HG03442 (cell line): ENCODE measurements around the gene TBX1.
"Not testable (repeated sequence)": the region's sequence is repeated elsewhere in the genome, so short reads cannot be mapped to it uniquely, and the experiment has no call there.

Experiments used
- ATAC-seq: cut with Tn5 transposase; IDR thresholded peaks from one replicate; pipeline ENCODE4 v1.9.1; 2021; ENCODE audit warnings: mild to moderate bottlenecking, moderate library complexity; ENCODE audit not compliant: unreplicated experiment

TBX1 gene

DNA sequence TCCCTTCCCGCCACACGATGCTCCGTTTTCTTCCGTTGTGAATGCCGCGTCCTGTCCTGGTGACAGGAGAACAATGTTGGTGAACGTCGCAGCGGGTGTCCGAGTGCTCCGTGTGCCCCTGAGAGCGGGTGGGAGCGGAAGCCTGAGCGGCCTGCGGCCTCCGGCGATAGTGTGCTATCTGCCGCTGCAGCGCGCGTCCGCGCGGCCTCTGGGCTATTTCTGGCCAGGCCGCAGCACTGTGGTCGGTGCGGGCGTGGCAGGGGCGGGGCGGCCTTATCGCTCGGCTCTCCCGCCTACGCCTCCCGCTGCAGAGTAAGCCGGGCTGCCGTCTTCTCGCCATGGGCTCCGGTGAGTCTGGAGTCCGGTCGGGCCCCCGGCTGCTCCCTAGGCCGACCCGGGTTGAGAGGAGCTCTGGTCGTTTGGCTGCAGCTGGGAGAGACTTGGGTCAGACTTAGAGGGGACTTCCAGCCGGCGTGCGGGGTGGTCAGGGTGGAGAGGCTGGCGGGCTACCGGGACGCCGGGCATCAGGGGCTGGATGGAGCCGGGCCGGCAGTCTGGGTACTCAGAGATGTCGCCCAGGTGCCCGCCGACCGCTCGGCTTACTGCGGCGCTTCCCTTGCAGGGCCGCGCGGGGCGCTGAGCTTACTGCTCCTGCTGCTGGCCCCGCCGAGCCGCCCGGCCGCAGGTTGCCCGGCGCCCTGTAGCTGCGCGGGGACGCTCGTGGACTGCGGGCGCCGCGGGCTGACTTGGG is 37.2 kb upstream of the TBX1 start, which contains the start of gene GP1BB:
GP1BB (plus strand) TSS at position 308 of the 751 bp plus-strand sequence; CDS start at position 339, 31 bp downstream.
- ATAC-seq: no peak

GRCh38 chr22:19723983-19724827 is 36.4 kb upstream of the TBX1 start:
- no peak for ATAC-seq

DNA sequence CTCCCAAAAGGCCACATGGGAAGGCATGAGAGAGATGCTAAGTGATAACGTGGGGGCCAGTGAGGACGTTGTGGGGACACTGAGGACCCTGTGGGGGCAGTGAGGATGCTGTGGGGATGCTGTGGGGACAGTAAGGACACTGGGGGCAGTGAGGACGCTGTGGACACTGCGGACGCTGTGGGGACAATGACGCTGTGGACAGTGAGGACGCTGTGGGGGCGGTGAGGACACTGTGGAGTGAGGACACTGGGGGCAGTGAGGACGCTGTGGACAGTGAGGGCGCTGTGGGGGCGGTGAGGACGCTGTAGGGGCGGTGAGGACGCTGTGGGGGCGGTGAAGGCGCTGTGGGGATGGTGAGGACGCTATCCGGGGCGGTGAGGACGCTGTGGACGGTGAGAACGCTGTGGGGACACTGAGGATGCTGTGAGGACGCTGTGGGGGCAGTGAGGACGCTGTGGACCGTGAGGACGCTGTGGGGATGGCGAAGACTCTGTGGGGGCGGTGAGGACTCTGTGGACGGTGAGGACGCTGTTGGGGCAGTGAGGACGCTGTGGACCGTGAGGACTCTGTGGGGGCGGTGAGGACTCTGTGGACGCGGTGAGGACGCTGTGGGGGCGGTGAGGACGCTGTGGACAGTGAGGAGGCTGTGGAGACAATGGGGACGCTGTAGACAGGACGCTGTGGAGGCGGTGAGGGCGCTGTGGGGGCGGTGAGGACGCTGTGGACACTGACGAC is 35.5 kb upstream of the TBX1 start:
- ATAC-seq: no peak

GRCh38 chr22:19726064-19726788 is 34.4 kb upstream of the TBX1 start:
- ATAC-seq: not testable (repeated sequence)

GRCh38 chr22:19727310-19728150 is 33.0 kb upstream of the TBX1 start:
- no peak for ATAC-seq

GRCh38 chr22:19728271-19728670 is 32.3 kb upstream of the TBX1 start:
- ATAC-seq: no peak

- ATAC-seq: no peak
Measured at GRCh38 chr22:19728836-19729235, 31.7 kb upstream of the TBX1 start.

DNA sequence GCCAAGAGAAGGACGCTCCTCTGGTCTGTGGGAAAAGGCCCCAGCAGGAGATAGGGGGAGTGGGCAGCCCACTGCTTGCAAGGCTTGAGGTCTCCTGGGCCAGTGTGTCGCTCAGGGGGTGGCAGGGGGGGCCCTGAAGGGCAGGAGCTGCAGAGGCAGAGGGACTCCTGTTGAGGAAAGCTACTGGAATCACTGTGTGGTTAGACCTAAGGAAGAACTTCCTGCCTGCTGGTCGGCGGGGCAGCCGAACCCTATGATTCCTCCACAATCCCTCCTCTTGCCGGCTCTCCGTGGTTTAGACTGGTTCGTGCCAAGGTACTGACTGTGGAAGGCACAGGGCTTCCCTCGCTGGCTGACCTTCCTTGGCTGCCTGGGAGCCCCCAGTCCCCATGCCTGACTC is 31.1 kb upstream of the TBX1 start:
- ATAC-seq: no peak

- ATAC-seq: peak; percentile 21
Measured at GRCh38 chr22:19730198-19730597, 30.4 kb upstream of the TBX1 start.

DNA sequence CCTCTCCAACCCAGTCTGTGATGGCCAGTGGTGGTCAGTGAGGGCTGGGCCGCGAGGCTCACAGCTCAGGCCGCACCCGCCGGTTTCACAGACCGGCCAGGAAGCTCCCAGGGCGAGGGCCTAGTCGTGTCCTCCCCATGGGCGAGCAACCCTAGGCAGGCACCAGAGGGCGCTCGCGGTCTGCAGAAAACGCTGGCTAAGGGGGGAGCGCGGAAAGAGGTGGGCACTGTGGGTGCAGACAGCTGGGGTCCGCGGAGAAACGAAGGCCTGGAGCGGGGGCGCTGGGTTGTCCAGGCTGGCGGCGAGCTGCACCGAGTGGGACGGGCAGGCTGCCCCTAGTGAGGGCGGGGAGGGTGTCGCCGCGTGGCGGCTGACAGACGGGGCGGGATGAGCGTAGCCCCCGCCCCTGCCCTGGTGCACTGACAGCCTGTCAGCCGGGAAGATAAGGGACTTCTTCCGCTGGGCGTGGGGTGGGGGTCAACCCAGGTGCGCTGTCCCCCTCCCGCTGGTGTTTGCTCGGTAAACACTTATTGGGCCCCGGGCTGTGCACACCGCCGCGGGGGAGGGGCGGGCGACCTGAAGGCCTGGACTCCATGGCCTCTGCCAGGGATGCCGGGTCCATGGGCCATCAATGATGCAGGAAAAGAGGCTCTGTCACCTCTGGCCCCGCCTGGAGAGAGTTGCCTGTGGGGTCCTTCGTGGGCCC is 29.8 kb upstream of the TBX1 start:
- ATAC-seq: peak; percentile 60

DNA sequence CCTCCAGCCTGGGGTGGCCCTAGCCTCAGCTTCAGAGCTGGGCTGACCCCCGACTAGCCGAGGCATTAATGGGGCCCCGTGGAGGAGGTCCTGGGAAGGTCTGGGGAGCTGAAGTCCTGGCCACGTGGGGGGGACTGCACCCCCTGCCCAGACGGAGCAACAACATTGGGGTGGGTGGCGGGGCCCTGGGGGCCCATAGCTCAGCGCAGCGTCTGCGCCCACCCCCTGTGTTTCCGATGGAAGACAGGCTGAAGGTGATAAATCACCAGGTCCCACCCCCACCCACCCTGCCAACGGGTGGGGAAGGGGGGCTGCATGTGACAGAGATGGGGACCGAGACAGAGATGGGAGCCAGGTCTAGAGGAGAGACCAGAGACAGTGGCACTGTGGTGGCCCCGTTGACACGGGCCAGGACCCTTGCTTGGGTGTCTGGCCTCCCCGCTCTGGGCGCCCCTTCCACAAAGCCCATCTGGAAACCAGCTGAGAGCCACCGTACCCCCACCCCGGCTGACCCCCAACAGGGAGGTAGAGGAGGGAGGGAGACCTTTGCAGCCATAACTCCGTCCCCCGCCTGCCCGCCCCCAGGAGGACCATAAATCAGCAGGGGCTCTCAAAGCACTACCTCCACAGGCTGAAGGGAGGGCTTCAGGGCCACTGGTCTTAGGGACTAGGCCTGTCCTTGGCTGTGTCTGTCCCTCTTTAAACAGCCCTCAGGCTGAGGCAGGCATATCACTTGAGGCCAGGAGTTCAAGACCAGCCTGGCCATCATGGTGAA is 29.0 kb upstream of the TBX1 start:
- no peak for ATAC-seq

DNA sequence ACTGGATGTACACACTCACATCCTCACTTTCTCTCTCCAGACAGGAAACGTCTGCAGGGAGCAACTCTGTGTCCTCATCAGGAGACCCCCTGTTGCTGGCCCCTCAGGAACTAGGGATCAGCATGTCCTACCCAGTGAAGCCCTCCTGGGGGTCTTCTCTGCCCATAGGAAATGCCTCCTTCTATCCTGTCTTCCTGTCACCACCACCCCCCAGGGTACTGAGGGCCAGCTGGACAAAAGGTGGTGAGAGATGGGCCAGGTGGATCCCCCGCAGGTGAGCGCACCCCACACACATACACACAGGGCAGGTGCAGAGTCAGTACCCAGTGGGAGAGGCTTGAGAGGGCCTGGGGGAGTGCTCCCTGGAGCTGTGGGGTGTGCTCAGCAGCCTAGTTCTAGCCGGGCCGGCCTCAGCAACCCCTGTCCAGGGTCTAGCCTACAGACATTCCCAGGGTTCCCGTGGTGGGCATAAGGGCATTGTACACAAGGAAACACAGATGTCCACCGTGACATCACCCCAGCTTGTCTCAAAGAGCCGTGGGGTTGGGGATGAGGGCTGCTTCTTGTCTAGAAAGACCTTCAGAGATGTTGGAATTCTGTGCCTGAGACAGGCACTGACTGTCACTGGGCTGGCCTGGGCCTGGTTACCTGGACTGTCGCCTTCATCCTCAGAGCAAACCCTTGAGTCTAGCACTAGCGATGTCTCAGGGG is 28.0 kb upstream of the TBX1 start:
- no peak for ATAC-seq

DNA sequence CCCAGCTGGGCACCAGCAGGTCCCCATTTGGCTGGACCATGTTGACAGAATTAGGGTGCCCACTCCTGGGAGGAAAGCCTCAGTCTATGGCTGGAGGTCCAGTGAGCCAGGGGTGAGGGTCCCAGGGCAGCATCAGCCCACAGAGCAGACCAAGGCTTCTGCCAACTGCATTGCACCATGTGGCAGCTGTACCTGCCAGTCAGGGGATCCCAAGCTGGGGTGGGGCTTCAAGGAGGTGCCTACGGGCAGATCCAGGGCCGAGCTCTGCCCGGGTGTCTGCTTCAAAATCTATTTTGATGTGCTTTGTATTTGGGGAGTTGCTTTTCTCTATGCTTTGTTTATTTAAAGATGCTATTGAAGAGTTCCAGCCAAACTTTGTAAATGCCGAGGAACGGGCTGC is 26.8 kb upstream of the TBX1 start:
- no peak for ATAC-seq

- ATAC-seq: no peak
Measured at GRCh38 chr22:19734163-19734562, 26.4 kb upstream of the TBX1 start.

- ATAC-seq: no peak
Measured at GRCh38 chr22:19734837-19735382, 25.7 kb upstream of the TBX1 start.

DNA sequence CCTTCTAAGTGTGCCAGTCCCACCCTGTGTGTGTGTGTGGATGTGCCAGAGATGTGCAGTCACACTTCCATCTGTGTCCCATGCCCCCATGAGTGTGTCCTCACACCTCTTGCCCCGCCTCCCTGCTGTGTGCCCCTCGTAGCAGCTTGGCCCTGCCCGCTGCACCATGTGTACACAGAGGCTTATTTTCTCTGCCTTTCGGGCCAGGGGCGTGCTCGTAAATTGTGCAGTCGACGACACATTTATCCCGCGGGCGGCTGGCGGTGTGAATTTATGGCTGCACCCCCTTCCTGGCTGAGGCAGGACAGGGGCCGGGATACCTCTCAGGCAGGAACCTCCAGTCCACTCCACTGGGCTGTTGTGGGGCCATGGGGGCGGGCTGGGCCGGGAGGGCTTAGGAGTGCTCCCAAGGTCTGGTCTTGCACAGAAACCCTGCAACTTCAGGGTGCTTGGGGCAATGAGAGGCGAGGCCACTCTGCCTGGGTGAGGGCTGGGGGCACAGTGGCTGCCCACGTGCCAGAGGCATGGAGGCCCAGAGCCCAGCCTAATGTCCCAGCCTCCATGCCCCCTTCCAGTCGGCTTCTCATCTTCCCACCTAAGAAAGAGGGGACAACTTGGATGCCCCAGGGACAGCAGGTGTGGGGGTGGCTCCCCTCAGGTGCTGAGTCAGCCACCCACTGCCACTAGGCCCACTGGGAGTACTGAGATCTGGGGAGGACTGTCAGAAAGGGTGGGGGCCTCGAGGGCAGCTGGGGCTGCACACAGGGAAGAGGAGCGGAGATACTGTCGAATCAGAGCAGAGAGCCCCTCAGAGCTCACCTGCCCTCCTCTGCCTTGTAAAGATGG is 24.7 kb upstream of the TBX1 start:
- no peak for ATAC-seq
